GM12801 (cell line): ENCODE measurements around the gene BTRC.

ENCODE experiments used
- CTCF ChIP-seq: IDR thresholded peaks from one replicate; pipeline ENCODE4 v1.5.1; 2011; ENCODE audit warnings: control low read depth; ENCODE audit not compliant: insufficient read length; ENCODE audit errors: extremely low read depth

Gene BTRC

GRCh38 chr10:101429423-101429822, 75.5 kb downstream of the BTRC start:
- no peak for TF ChIP-seq CTCF

- TF ChIP-seq CTCF, result no peak
Observed at GRCh38 chr10:101436302-101436701, 82.3 kb downstream of the BTRC start.

- no peak for TF ChIP-seq CTCF
Observed at GRCh38 chr10:101438881-101439391, 85.0 kb downstream of the BTRC start.

- TF ChIP-seq CTCF, result no peak
Observed at GRCh38 chr10:101441541-101442455, 87.8 kb downstream of the BTRC start.

GRCh38 chr10:101442456-101442800, 88.5 kb downstream of the BTRC start:
- TF ChIP-seq CTCF, result no peak

GRCh38 chr10:101444058-101444898, 90.3 kb downstream of the BTRC start:
- no peak for TF ChIP-seq CTCF

- TF ChIP-seq CTCF, result no peak
Observed at GRCh38 chr10:101446071-101446470, 92.1 kb downstream of the BTRC start.
